Measurements from ENCODE around the gene TIAM2.

TIAM2 gene

GRCh38 chr6:155196911-155197310 lies 201.8 kb downstream of the TIAM2 start:
- H3K36me3 ChIP-seq (ENCODE audit: insufficient read depth, low read length), result 0 out of 2 replicates have a peak, but pooled peaks cover 4% of the 10 kb centered on the region
- H3K9me2 ChIP-seq (ENCODE audit: low read depth, low read length), result no peaks in the 10 kb centered on the region
- H4K20me1 ChIP-seq (ENCODE audit: insufficient read depth, low read length), result no peaks in the 10 kb centered on the region
- TF ChIP-seq CTCF (IDR thresholded peaks at IDR 0.05; ENCODE audit: low read length) (no peak), EZH2 (IDR thresholded peaks at IDR 0.05; ENCODE audit: borderline replicate concordance, low read length) (no peak)
- H3K4me3 ChIP-seq (ENCODE audit: low read depth, low read length, poor library complexity, severe bottlenecking), result no peak overlapping the region
- no peak overlapping the region for H3K4me2 ChIP-seq (ENCODE audit: low read length)
- H3F3A ChIP-seq (ENCODE audit: insufficient read depth, low read length), result no peaks in the 10 kb centered on the region
- H3K27me3 ChIP-seq (ENCODE audit: insufficient read depth, low read length), result no peaks in the 10 kb centered on the region
- H3K27ac ChIP-seq (ENCODE audit: low read depth, low read length, poor library complexity, severe bottlenecking), result no peak overlapping the region
- no peaks in the 10 kb centered on the region for H3K4me1 ChIP-seq (ENCODE audit: insufficient read depth, low read length, severe bottlenecking)
- H2AFZ ChIP-seq (ENCODE audit: low read length), result no peak overlapping the region
- H3K9ac ChIP-seq (ENCODE audit: low read length), result no peak overlapping the region
- peaks cover 3% of the 10 kb centered on the region; the same call in 1 of the 2 replicates for H3K9me3 ChIP-seq (ENCODE audit: low read length)
- H3K79me2 ChIP-seq (ENCODE audit: insufficient read depth, low read length), result no peaks in the 10 kb centered on the region

GRCh38 chr6:155197932-155198331 lies 202.8 kb downstream of the TIAM2 start:
- peaks cover 3% of the 10 kb centered on the region; the same call in 1 of the 2 replicates for H3K9me3 ChIP-seq (ENCODE audit: low read length)
- H3K27ac ChIP-seq (ENCODE audit: low read depth, low read length, poor library complexity, severe bottlenecking), result no peak overlapping the region
- no peaks in the 10 kb centered on the region for H3K27me3 ChIP-seq (ENCODE audit: insufficient read depth, low read length)
- no peaks in the 10 kb centered on the region for H3K4me1 ChIP-seq (ENCODE audit: insufficient read depth, low read length, severe bottlenecking)
- no peaks in the 10 kb centered on the region for H3K79me2 ChIP-seq (ENCODE audit: insufficient read depth, low read length)
- H3K9ac ChIP-seq (ENCODE audit: low read length), result no peak overlapping the region
- H2AFZ ChIP-seq (ENCODE audit: low read length), result no peak overlapping the region
- no peaks in the 10 kb centered on the region for H4K20me1 ChIP-seq (ENCODE audit: insufficient read depth, low read length)
- no peak overlapping the region for H3K4me2 ChIP-seq (ENCODE audit: low read length)
- no peaks in the 10 kb centered on the region for H3F3A ChIP-seq (ENCODE audit: insufficient read depth, low read length)
- 0 out of 2 replicates have a peak, but pooled peaks cover 4% of the 10 kb centered on the region for H3K36me3 ChIP-seq (ENCODE audit: insufficient read depth, low read length)
- no peak overlapping the region for H3K4me3 ChIP-seq (ENCODE audit: low read depth, low read length, poor library complexity, severe bottlenecking)
- H3K9me2 ChIP-seq (ENCODE audit: low read depth, low read length), result no peaks in the 10 kb centered on the region
- TF ChIP-seq CTCF (IDR thresholded peaks at IDR 0.05; ENCODE audit: low read length) (no peak), EZH2 (IDR thresholded peaks at IDR 0.05; ENCODE audit: borderline replicate concordance, low read length) (no peak)

GRCh38 chr6:155200012-155200411 lies 204.9 kb downstream of the TIAM2 start:
- H3K27ac ChIP-seq (ENCODE audit: low read depth, low read length, poor library complexity, severe bottlenecking), result no peak overlapping the region
- H3K4me3 ChIP-seq (ENCODE audit: low read depth, low read length, poor library complexity, severe bottlenecking), result no peak overlapping the region
- H3K4me1 ChIP-seq (ENCODE audit: insufficient read depth, low read length, severe bottlenecking), result no peaks in the 10 kb centered on the region
- no peaks in the 10 kb centered on the region for H3K79me2 ChIP-seq (ENCODE audit: insufficient read depth, low read length)
- no peaks in the 10 kb centered on the region for H4K20me1 ChIP-seq (ENCODE audit: insufficient read depth, low read length)
- H3K4me2 ChIP-seq (ENCODE audit: low read length), result no peak overlapping the region
- no peak for TF ChIP-seq EZH2 (IDR thresholded peaks at IDR 0.05; ENCODE audit: borderline replicate concordance, low read length)
- TF ChIP-seq CTCF (IDR thresholded peaks at IDR 0.05; ENCODE audit: low read length), result no peak
- H3K27me3 ChIP-seq (ENCODE audit: insufficient read depth, low read length), result no peaks in the 10 kb centered on the region
- H3K9me3 ChIP-seq (ENCODE audit: low read length), result peaks cover 3% of the 10 kb centered on the region; the same call in 1 of the 2 replicates
- H3K9ac ChIP-seq (ENCODE audit: low read length), result no peak overlapping the region
- no peak overlapping the region for H2AFZ ChIP-seq (ENCODE audit: low read length)
- H3K9me2 ChIP-seq (ENCODE audit: low read depth, low read length), result no peaks in the 10 kb centered on the region
- H3F3A ChIP-seq (ENCODE audit: insufficient read depth, low read length), result no peaks in the 10 kb centered on the region
- 0 out of 2 replicates have a peak, but pooled peaks cover 4% of the 10 kb centered on the region for H3K36me3 ChIP-seq (ENCODE audit: insufficient read depth, low read length)

All from OCI-LY1 (cell line).